GM19455 (cell line): ENCODE measurements around the gene SPEF1.

Experiments used
- ATAC-seq: cut with Tn5 transposase; IDR thresholded peaks from one replicate; pipeline ENCODE4 v1.9.1; 2021; ENCODE audit not compliant: unreplicated experiment

Gene SPEF1

GRCh38 chr20:3751305-3751674 is 30.0 kb downstream of the SPEF1 start:
- no peak for ATAC-seq

DNA sequence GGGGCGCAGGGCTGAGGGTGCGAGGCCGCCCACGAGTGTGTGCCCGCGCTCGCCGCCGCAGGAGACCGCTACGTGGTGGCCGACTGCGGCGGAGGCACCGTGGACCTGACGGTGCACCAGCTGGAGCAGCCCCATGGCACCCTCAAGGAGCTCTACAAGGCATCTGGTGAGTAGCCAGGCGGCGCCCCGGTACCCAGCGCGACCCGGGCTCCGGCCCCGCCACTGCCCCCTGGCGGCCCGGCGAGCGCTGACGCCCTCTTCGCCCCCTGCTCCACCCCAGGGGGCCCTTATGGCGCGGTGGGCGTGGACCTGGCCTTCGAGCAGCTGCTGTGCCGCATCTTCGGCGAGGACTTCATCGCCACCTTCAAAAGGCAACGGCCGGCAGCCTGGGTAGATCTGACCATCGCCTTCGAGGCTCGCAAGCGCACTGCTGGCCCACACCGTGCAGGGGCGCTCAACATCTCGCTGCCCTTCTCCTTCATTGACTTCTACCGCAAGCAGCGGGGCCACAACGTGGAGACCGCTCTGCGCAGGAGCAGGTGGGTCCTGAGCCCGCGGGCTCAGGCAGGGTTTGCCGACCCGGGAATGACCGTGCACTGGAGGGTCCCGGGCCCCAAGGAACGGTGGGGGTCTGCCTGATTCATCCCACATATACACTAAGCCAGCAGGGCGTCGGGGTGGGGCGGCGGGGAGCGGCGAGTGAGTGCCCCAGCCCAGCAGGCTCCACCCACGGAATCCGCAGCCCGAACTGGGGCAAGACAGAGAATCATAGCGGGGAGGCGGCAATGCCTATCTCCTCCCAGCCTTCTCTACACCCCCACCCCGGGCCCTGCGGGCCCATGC is 31.3 kb downstream of the SPEF1 start:
- ATAC-seq: no peak

DNA sequence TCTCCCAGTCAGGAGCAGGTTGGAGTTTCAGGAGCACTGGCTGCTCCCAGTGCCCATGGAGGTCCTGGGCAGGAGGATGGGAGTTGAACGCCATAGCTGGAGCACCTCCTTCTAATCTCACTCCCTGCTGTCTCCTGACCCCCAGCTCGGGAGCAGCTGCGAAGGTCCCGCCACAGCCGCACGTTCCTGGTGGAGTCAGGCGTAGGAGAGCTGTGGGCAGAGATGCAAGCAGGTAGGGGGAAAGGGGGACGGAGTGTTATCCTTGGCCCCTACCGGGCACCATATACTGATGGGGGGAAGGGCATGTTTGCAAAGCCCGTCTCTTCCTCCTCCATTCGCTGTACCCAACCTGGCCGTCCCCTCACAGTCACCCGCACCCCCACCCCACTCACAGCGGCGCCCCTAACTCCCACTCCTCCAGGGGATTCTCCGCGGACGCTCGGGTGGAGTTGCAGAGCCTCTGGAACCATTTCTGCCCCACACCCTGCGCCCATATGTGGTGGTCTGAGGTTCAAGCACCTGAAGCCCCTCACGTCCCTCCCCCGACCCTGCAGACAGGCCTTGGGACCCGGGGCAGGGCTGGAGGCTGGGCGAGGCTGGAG is 32.1 kb downstream of the SPEF1 start:
- ATAC-seq: no peak

GRCh38 chr20:3748073-3748472 is 33.2 kb downstream of the SPEF1 start:
- no peak for ATAC-seq

DNA sequence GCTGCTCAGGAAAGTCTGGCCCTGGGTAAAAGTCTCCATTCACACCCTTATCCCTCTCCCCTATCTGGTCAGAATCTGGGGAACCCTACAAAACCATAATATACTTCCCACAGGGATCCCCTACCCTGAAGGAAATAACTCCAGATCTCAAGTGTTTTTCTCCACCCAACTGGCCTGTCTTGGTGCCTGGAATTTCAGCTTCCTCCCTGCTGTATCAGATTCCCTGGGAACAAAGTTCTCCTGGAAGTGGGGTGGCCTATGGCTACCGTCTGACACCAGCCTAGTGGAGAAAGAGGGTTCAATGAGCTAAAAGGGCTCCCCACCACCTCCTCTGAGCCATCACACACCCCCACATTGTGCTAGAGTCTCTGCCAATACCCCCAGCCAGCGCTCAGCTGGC is 33.8 kb downstream of the SPEF1 start:
- ATAC-seq: no peak

DNA sequence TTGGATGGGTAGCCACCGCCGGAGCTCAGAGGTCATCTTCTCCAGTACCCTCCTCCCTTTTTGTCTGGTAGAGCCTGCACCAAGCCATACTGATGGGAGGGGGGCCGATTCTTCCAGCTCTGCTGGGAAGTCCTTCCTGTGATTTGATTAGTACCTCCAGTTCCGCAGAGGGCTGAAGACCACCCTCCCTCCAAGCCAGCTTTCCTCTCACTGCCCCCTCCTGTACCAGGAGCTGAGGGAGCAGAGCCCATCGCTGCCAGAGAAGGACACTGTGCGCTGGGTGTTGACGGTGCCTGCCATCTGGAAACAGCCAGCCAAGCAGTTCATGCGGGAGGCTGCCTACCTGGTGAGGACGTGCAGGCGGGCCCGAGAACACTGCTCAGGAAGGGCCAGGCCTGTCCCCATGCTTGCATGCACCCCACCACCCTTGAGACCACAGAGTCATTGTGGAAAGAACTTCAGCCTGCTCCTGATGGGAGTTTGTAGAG is 35.5 kb downstream of the SPEF1 start:
- ATAC-seq: no peak

- ATAC-seq: no peak
These were observed 36.2 kb downstream of the SPEF1 start for GRCh38 chr20:3744806-3745685.

- ATAC-seq: no peak
These were observed 37.2 kb downstream of the SPEF1 start for GRCh38 chr20:3744037-3744436.

DNA sequence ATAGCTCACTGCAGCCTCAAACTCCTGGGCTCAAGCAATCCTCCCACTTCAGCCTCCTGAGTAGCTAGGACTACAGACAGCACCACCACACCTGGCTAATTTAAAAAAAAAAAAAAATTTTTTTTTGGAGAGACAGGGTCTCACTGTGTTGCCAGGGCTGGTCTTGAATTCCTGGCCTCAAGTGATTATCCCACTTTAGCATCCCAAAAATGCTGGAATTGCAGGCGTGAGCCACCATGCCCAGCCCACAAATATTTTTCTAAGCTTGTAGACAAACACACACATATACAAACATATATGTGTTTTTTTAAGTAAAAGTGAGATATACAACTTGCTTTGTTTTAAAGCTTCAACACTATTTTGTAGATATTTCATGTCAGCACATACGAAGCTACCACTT is 38.0 kb downstream of the SPEF1 start:
- no peak for ATAC-seq

- no peak for ATAC-seq
These were observed 39.3 kb downstream of the SPEF1 start for GRCh38 chr20:3741836-3742458.

DNA sequence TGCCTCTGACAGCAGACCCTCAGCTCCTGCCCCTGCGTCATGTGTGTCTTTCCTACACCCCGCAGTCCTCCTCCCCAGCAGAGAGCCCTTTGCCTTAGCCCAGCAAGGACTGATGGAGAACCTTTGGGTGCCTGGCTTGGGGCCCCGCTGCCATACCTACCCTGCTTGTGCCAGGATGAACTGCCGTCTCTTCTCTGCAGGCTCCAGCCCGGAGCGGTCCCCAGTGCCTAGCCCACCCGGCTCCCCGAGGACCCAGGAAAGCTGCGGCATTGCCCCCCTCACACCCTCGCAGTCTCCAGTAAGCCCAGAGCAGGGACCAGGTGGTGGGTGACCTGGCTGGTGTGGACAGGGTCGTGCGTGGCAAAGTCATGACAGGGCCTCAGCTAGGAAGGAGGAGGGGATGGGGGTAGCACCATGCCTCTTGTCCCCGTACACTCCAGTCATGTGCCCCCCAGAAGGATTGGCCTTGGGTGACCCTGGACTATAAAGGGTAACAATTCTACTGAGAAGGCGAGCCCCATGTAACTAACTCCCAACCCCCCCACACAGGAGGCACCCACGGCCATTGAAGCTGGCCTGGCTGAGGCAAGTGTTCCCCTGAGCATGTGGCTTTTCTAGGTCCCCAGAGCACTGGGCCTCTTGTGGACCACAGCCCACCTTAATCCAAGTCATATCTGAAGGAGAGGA is 40.5 kb downstream of the SPEF1 start:
- ATAC-seq: no peak

DNA sequence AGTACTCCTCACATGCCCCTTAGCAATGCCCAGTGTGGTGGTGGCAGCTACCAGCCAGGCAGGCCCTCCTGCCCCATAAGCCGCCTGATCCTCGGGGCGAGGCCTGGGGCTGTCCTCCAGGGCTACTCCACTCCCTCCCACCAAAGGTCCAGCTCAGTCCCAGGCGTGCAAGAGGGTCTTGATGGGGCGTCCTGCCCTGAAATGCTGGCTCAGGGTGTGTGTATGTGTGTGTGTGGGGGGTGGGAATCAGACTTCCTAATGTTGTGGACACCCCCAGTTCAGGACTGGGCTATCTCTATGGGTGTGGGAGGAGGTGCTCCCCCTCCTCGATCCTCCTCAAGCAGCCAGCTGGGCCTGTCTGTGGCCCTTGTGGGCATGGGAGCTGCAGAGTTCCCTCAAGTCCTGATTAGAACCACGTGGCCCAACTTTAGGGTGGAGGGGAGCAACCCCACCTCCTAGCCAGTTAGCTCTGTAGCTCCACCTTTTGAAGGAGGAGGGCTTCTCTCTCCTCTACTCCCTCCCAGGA is 41.3 kb downstream of the SPEF1 start:
- no peak for ATAC-seq

DNA sequence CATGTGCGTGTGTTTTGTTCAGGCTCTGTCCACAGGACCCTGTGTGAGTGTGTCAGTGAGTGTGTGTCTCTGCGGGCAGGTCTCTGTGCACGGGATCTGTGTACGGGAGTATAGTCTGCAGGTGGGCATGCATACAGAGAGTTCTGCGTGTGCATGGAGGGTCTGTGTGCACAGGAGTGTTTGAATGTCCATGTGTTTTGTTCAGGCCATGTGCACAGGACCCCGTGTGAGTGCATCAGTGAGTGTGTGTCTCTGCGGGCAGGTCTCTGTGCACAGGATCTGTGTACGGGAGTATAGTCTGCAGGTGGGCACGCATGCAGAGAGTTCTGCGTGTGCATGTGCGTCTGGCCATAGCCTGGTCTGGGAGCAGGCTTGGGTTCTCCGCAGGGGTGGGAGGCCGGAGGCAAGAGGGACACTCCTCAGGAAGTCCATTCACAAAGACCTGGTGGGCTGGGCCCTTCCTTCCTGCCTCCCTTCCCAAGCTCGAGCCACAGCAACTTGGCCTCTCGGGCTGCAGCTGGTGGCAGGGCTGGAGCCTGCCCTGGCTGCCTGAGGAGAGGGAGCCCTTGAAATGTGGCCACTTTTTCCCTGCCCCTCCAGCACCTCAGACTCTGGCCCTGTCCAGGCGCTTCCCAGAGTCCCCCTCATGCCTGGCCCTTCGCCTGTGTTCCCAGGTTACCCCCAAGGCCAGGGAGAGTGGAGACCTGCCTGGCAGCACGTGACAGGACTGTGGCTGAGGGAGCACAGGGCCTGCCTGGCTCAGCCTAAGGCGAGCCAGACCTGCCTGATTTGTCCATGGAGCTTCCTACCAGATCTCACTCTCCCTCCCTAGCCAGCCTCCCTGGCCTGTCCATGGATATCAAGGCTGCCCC is 42.0 kb downstream of the SPEF1 start:
- no peak for ATAC-seq

GRCh38 chr20:3738111-3739053 is 42.9 kb downstream of the SPEF1 start:
- ATAC-seq: no peak

DNA sequence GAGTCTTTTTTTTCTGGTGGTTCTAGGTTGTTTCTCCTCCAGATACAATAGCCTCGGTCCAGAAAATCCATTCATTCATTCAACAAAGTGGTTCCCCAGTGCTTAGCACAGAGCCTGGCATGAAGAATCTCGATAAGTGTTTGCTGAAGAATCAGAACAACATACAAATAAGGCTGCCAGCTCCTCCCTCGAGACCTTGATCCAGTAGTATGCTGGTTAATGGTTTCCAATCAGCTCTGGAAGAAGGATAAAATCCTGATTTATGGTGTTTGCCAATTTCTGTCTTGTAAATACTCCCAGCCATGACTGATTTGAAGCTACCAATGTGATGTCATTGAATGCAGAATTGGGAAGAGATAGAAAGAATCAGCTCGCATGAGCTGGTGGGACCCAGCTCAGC is 45.5 kb downstream of the SPEF1 start:
- ATAC-seq: no peak

DNA sequence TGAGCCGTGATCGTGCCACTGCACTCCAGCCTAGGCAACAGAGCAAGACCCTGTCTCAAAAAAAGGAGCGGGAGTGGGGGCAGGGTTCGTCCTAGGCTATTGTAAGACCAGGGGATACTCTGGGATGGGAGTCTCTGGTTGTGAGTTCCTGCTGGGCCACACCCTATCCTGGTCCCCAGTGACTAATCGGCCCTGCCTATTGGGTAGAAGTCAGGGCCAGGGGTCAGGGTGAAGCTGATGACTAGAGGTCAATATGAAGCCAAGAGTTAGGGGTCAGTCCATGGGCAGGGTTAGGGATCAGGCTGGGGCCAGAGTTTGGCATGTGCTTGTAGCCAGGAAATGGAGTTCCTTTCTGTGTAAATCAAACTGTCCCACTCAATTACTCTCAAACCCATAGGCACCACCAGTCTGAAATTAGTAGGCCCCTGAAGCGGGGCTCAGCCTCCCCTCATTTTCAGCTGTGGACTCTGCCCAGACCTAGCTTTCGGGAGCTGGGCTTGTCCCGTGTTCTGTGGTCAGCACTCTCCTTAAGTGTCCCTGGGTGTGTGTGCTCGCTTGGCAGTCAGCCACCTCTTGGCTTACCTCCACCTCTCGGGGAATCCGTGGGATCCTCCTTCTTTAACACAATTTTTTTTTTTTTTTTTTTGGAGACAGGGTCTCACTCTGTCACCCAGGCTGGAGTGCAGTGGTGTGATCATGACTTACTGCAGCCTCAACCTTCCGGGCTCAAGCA is 47.0 kb downstream of the SPEF1 start:
- no peak for ATAC-seq

DNA sequence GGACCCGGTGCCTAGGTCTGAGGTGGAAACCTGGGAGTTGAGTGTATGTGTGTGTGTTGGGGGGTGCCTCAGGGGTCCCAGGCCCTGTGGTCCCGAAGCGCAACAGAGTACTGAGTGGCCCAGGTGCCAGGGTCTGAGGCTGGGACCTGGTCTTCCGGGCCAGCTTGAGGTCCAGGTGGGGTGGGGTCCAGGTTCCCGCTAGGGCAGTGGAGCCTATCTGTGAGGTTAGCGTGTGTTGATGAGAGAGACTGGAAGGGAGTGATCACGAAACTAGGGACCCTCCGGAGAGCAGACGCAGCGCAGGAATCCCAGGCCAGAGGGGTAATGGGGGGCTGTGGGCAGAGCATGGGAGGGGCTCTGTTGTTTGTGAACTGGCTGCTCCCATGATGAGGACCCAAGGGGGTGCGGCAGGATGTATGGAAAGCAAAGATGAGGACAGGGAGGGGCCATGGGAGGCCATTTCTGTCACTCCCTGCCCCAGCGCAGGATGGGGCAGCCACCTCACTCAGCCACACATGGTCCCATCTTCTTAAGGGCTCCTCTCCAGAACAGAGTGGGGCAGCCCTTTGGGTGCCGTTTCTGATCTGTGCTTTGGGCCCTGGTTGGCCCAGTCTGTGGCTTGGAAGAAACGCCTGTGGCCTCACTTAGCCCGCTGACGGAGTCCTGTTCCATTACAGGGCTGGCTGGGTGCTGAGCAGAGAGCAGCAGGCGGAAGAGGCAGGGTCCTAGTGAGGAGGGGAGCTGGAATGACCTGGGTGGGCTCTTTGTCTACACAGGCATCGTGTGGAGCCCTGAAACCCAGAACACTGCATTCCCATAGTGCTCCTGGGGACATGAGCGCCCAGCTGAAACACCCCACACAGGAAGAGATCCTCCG is 47.9 kb downstream of the SPEF1 start:
- ATAC-seq: no peak
